CD4-positive, CD25-positive, alpha-beta regulatory T cell (primary cell): ENCODE data around the gene RAMP1. TPM values are rescaled to one million over a fixed set of nuclear protein-coding genes. Genes with fewer than 3 reads are reported as not detected.
"Not testable (repeated sequence)": the region's sequence is repeated elsewhere in the genome, so short reads cannot be mapped to it uniquely, and the experiment has no call there.

Experiments
- ATAC-seq, 2 donors: fragments of 150-1000 bp; cut with Tn5 transposase; one replicate each; pipeline ENCODE4 v1.10.0; 2021; ENCODE audit warnings: low read depth in 2 of 2, moderate number of reproducible peaks in 2 of 2, moderate library complexity in 1 of 2
- DNase-seq, 3 donors: peaks; one replicate each; pipeline versions ENCODE4 v3.0.0 to v3.0.0-alpha.2; 2012 to 2022; ENCODE audit warnings: mixed read lengths in 1 of 3
- H3K27ac ChIP-seq: one replicate; pipeline ENCODE4 v1.7.0; 2013; ENCODE audit warnings: mild to moderate bottlenecking, low read length; ENCODE audit not compliant: insufficient read depth, poor library complexity, severe bottlenecking
- H3K27me3 ChIP-seq: one replicate; pipeline ENCODE4 v1.7.0; 2013; ENCODE audit warnings: low read length; ENCODE audit not compliant: control insufficient read depth, insufficient read depth
- H3K36me3 ChIP-seq: one replicate; pipeline ENCODE4 v1.7.0; 2013; ENCODE audit warnings: mild to moderate bottlenecking, low read length, moderate library complexity; ENCODE audit not compliant: control insufficient read depth, insufficient read depth
- H3K4me1 ChIP-seq: 2 replicates; pipeline ENCODE4 v1.7.0; 2013; ENCODE audit warnings: mild to moderate bottlenecking, low read length; ENCODE audit not compliant: insufficient read depth, control insufficient read depth, poor library complexity, severe bottlenecking
- H3K4me3 ChIP-seq: one replicate; pipeline ENCODE4 v1.7.0; 2013; ENCODE audit warnings: low read depth, mild to moderate bottlenecking, low read length, moderate library complexity
- H3K9me3 ChIP-seq, 2 experiments: 1 replicate in 1 of 2; 2 replicates in 1 of 2; pipeline ENCODE4 v1.7.0; 2013; ENCODE audit warnings: low read length in 2 of 2, mild to moderate bottlenecking in 1 of 2, moderate library complexity in 1 of 2; ENCODE audit not compliant: control insufficient read depth in 2 of 2
- H3K27ac Mint-ChIP-seq, 3 donors: one replicate each; pipeline ENCODE4 v1.8.0; 2020 to 2022; ENCODE audit warnings: mild to moderate bottlenecking in 3 of 3, mixed read lengths in 3 of 3, moderate library complexity in 2 of 3
- H3K27me3 Mint-ChIP-seq: one replicate; pipeline ENCODE4 v1.8.0; 2022; ENCODE audit warnings: mild to moderate bottlenecking, mixed read lengths
- H3K36me3 Mint-ChIP-seq: one replicate; pipeline ENCODE4 v1.8.0; 2020; ENCODE audit warnings: mixed read lengths
- H3K4me1 Mint-ChIP-seq, 4 donors: one replicate each; pipeline ENCODE4 v1.8.0; 2020 to 2022; ENCODE audit warnings: mixed read lengths in 4 of 4, mild to moderate bottlenecking in 1 of 4
- H3K4me3 Mint-ChIP-seq, 4 donors: one replicate each; pipeline ENCODE4 v1.8.0; 2020 to 2022; ENCODE audit warnings: mild to moderate bottlenecking in 4 of 4, mixed read lengths in 4 of 4, moderate library complexity in 3 of 4
- H3K9me3 Mint-ChIP-seq, 7 donors: one replicate each; pipeline ENCODE4 v1.8.0; 2020 to 2022; ENCODE audit warnings: mixed read lengths in 7 of 7, mild to moderate bottlenecking in 3 of 7, moderate library complexity in 2 of 7
- polyA plus RNA-seq, 4 donors: library from polyadenylated mRNA; unstranded; fragments of 300-500 nt; fragmentation: Illumina TruSeq; gene quantifications; one replicate each; pipeline ENCODE4 v1.2.3, GENCODE V29; 2021
- total RNA-seq: library from RNA; stranded (reverse); gene quantifications from one replicate; pipeline ENCODE4 v1.2.3, GENCODE V29; 2022

Gene RAMP1
- total and polyA plus RNA-seq, 5 donors from 2014 or later: 0.22 TPM; not detected in 4

- H3K9me3 Mint-ChIP-seq: no peaks in the 10 kb centered on the region
- H3K4me3 Mint-ChIP-seq: no peak overlapping the region
- Histone ChIP-seq H3K36me3 (no peaks in the 10 kb centered on the region), H3K9me3 (no peaks in the 10 kb centered on the region), H3K27ac (no peak overlapping the region), H3K27me3 (no peaks in the 10 kb centered on the region), H3K4me3 (no peak overlapping the region), H3K4me1 (no peaks in the 10 kb centered on the region)
- H3K36me3 Mint-ChIP-seq: no peaks in the 10 kb centered on the region
- no peak overlapping the region for H3K27ac Mint-ChIP-seq
- ATAC-seq: no peak
- H3K4me1 Mint-ChIP-seq: no peaks in the 10 kb centered on the region
- no peak for DNase-seq
- no peaks in the 10 kb centered on the region for H3K27me3 Mint-ChIP-seq
Measured at GRCh38 chr2:237827421-237827987, 31.9 kb upstream of the RAMP1 start.

- ATAC-seq (no peak), DNase-seq (no peak)
- H3K36me3 ChIP-seq: no peaks in the 10 kb centered on the region
- H3K4me3 ChIP-seq: no peak overlapping the region
- H3K9me3 Mint-ChIP-seq: no peaks in the 10 kb centered on the region
- H3K27ac Mint-ChIP-seq: no peak overlapping the region
- H3K27ac ChIP-seq: no peak overlapping the region
- H3K4me3 Mint-ChIP-seq: no peak overlapping the region
- H3K4me1 ChIP-seq: no peaks in the 10 kb centered on the region
- no peaks in the 10 kb centered on the region for H3K4me1 Mint-ChIP-seq
- no peaks in the 10 kb centered on the region for H3K27me3 Mint-ChIP-seq
- peaks cover 6% of the 10 kb centered on the region for H3K36me3 Mint-ChIP-seq
- no peaks in the 10 kb centered on the region for H3K9me3 ChIP-seq
- no peaks in the 10 kb centered on the region for H3K27me3 ChIP-seq
Measured at GRCh38 chr2:237830522-237830921, 28.9 kb upstream of the RAMP1 start.

- Mint-ChIP-seq H3K27me3 (no peaks in the 10 kb centered on the region), H3K27ac (no peak overlapping the region), H3K36me3 (peaks cover 9% of the 10 kb centered on the region), H3K9me3 (no peaks in the 10 kb centered on the region), H3K4me1 (no peaks in the 10 kb centered on the region), H3K4me3 (no peak overlapping the region)
- ATAC-seq (no peak), DNase-seq (no peak)
- Histone ChIP-seq H3K4me1 (no peaks in the 10 kb centered on the region), H3K9me3 (no peaks in the 10 kb centered on the region), H3K4me3 (no peak overlapping the region), H3K36me3 (no peaks in the 10 kb centered on the region), H3K27me3 (no peaks in the 10 kb centered on the region), H3K27ac (no peak overlapping the region)
Measured at GRCh38 chr2:237833546-237833945, 25.9 kb upstream of the RAMP1 start.

GRCh38 chr2:237835372-237835771 lies 24.1 kb upstream of the RAMP1 start:
- Histone ChIP-seq H3K27ac (no peak overlapping the region), H3K4me1 (no peaks in the 10 kb centered on the region), H3K36me3 (no peaks in the 10 kb centered on the region), H3K27me3 (no peaks in the 10 kb centered on the region), H3K9me3 (no peaks in the 10 kb centered on the region), H3K4me3 (no peak overlapping the region)
- H3K27ac Mint-ChIP-seq: no peak overlapping the region
- no peaks in the 10 kb centered on the region for H3K27me3 Mint-ChIP-seq
- peaks cover 9% of the 10 kb centered on the region for H3K36me3 Mint-ChIP-seq
- DNase-seq (no peak), ATAC-seq (no peak)
- no peak overlapping the region for H3K4me3 Mint-ChIP-seq
- H3K4me1 Mint-ChIP-seq: no peaks in the 10 kb centered on the region
- H3K9me3 Mint-ChIP-seq: peaks cover 0 to 1% (median 0%) of the 10 kb centered on the region in 7 donors

GRCh38 chr2:237841051-237841450 lies 18.4 kb upstream of the RAMP1 start:
- Mint-ChIP-seq H3K9me3 (peaks cover 0 to 5% (median 0%) of the 10 kb centered on the region in 7 donors), H3K36me3 (no peaks in the 10 kb centered on the region), H3K4me1 (no peaks in the 10 kb centered on the region), H3K27ac (no peak overlapping the region), H3K27me3 (peaks cover 9% of the 10 kb centered on the region), H3K4me3 (no peak overlapping the region)
- Histone ChIP-seq H3K27ac (no peak overlapping the region), H3K27me3 (no peaks in the 10 kb centered on the region), H3K4me1 (no peaks in the 10 kb centered on the region), H3K9me3 (peaks cover 0 to 3% of the 10 kb centered on the region in 2 experiments), H3K4me3 (no peak overlapping the region), H3K36me3 (no peaks in the 10 kb centered on the region)
- DNase-seq (no peak), ATAC-seq (no peak)

GRCh38 chr2:237848940-237849339 lies 10.5 kb upstream of the RAMP1 start:
- not testable (repeated sequence) for H3K9me3 Mint-ChIP-seq, H3K36me3 ChIP-seq, H3K27ac ChIP-seq, H3K4me1 ChIP-seq, H3K36me3 Mint-ChIP-seq, H3K27me3 Mint-ChIP-seq, DNase-seq, H3K4me3 ChIP-seq, H3K27ac Mint-ChIP-seq, ATAC-seq, H3K4me1 Mint-ChIP-seq, H3K9me3 ChIP-seq, H3K27me3 ChIP-seq, H3K4me3 Mint-ChIP-seq

- H3K9me3 Mint-ChIP-seq: no peaks in the 10 kb centered on the region
- H3K27ac Mint-ChIP-seq: no peak overlapping the region
- peaks cover 17% of the 10 kb centered on the region for H3K27me3 Mint-ChIP-seq
- Histone ChIP-seq H3K36me3 (no peaks in the 10 kb centered on the region), H3K27ac (no peak overlapping the region), H3K27me3 (peaks cover 1% of the 10 kb centered on the region), H3K4me1 (no peaks in the 10 kb centered on the region), H3K9me3 (no peaks in the 10 kb centered on the region), H3K4me3 (no peak overlapping the region)
- no peaks in the 10 kb centered on the region for H3K36me3 Mint-ChIP-seq
- DNase-seq (no peak), ATAC-seq (no peak)
- no peak overlapping the region for H3K4me3 Mint-ChIP-seq
- peaks cover 0 to 4% (median 0%) of the 10 kb centered on the region in 4 donors for H3K4me1 Mint-ChIP-seq
Measured at GRCh38 chr2:237854295-237854694, 5.1 kb upstream of the RAMP1 start.

- no peak overlapping the region for H3K27ac Mint-ChIP-seq
- Histone ChIP-seq H3K27ac (no peak overlapping the region), H3K36me3 (no peaks in the 10 kb centered on the region), H3K27me3 (peaks cover 14% of the 10 kb centered on the region), H3K4me1 (no peaks in the 10 kb centered on the region), H3K9me3 (no peaks in the 10 kb centered on the region), H3K4me3 (no peak overlapping the region)
- no peak overlapping the region for H3K4me3 Mint-ChIP-seq
- DNase-seq (no peak), ATAC-seq (no peak)
- peaks cover 47% of the 10 kb centered on the region for H3K27me3 Mint-ChIP-seq
- no peaks in the 10 kb centered on the region for H3K36me3 Mint-ChIP-seq
- H3K4me1 Mint-ChIP-seq: peaks cover 0 to 7% (median 0%) of the 10 kb centered on the region in 4 donors
- H3K9me3 Mint-ChIP-seq: peaks cover 0 to 3% (median 0%) of the 10 kb centered on the region in 7 donors
Measured at GRCh38 chr2:237857791-237858190, 1.6 kb upstream of the RAMP1 start.
